ENCODE data around the gene ANKRD49. TPM values are rescaled to one million over a fixed set of nuclear protein-coding genes. Genes with fewer than 3 reads are reported as not detected.

ANKRD49 gene
- total and polyA plus RNA-seq, 5 donors: 5.4 to 8.6 (median 6.8) TPM

- intact Hi-C loops (cut with DNase I): no loop called here
Observed at GRCh38 chr11:94545264-94546161, 51.7 kb downstream of the ANKRD49 start.

GRCh38 chr11:94546162-94546470 is 52.3 kb downstream of the ANKRD49 start:
- Histone ChIP-seq H3K9me3 (ENCODE audit: control insufficient read depth, low read length) (no peaks in the 10 kb centered on the region), H3K27ac (ENCODE audit: low read length) (no peak overlapping the region), H3K27me3 (ENCODE audit: control insufficient read depth, insufficient read depth) (no peaks in the 10 kb centered on the region), H3K4me3 (ENCODE audit: low read length) (peak overlapping the region; percentile 70), H3K4me1 (ENCODE audit: control insufficient read depth, insufficient read depth, low read length) (peaks cover 2% of the 10 kb centered on the region)
- intact Hi-C loops (cut with DNase I): no loop called here
- 73% methylated on average over 2 of the region's 2 CpGs for WGBS
- no peak for DNase-seq
- no peak for ATAC-seq

More at GRCh38 chr11:94545264-94546161, 51.7 kb downstream of the ANKRD49 start:
- H3K27ac ChIP-seq (ENCODE audit: low read length): no peak overlapping the region
- WGBS: 57% methylated on average over 54 of the region's 54 CpGs
- H3K4me3 ChIP-seq (ENCODE audit: low read length): peak overlapping the region; percentile 70
- no peaks in the 10 kb centered on the region for H3K9me3 ChIP-seq (ENCODE audit: control insufficient read depth, low read length)
- no peaks in the 10 kb centered on the region for H3K27me3 ChIP-seq (ENCODE audit: control insufficient read depth, insufficient read depth)
- ATAC-seq: no peak
- H3K4me1 ChIP-seq (ENCODE audit: control insufficient read depth, insufficient read depth, low read length): peaks cover 2% of the 10 kb centered on the region
- DNase-seq: peak; percentile 18 to 73 (median 64)

- Histone ChIP-seq H3K4me3 (ENCODE audit: low read length) (no peak overlapping the region), H3K4me1 (ENCODE audit: control insufficient read depth, insufficient read depth, low read length) (peaks cover 2% of the 10 kb centered on the region), H3K27ac (ENCODE audit: low read length) (no peak overlapping the region), H3K9me3 (ENCODE audit: control insufficient read depth, low read length) (no peaks in the 10 kb centered on the region), H3K27me3 (ENCODE audit: control insufficient read depth, insufficient read depth) (no peaks in the 10 kb centered on the region)
- WGBS: 96% methylated on average over 1 of the region's 1 CpG
- intact Hi-C loops (cut with DNase I): no loop called here
- DNase-seq: no peak
- ATAC-seq: no peak
Observed at GRCh38 chr11:94546886-94547285, 53.1 kb downstream of the ANKRD49 start.

GRCh38 chr11:94549146-94549545 is 55.4 kb downstream of the ANKRD49 start:
- 62% methylated on average over 5 of the region's 5 CpGs for WGBS
- ATAC-seq: no peak

More at GRCh38 chr11:94549146-94549545, 55.4 kb downstream of the ANKRD49 start:
- peaks cover 2% of the 10 kb centered on the region for H3K4me1 ChIP-seq (ENCODE audit: control insufficient read depth, insufficient read depth, low read length)
- no peak overlapping the region for H3K4me3 ChIP-seq (ENCODE audit: low read length)
- no peaks in the 10 kb centered on the region for H3K9me3 ChIP-seq (ENCODE audit: control insufficient read depth, low read length)
- H3K27ac ChIP-seq (ENCODE audit: low read length): no peak overlapping the region
- intact Hi-C loops (cut with DNase I): no loop called here
- DNase-seq: no peak
- no peaks in the 10 kb centered on the region for H3K27me3 ChIP-seq (ENCODE audit: control insufficient read depth, insufficient read depth)

Small RNAs within 50 kb of the gene (microRNA-seq; reads per million reads assigned to microRNA genes)
- gene MIR548L: 3.4 to 3.7 reads per million in 2 donors

Other genes with a start within 250 kb of the ANKRD49 start
- not detected for gene IZUMO1R, start 189.4 kb upstream of the ANKRD49 start, total RNA-seq
- gene IZUMO1R, start 189.4 kb upstream of the ANKRD49 start, polyA plus RNA-seq: not detected
- gene GPR83, start 92.6 kb upstream of the ANKRD49 start, total RNA-seq: under 1 TPM; 0.19 to 0.89 (median 0.54) TPM
- 0.25 TPM for gene GPR83, start 92.6 kb upstream of the ANKRD49 start, polyA plus RNA-seq
- 10 to 100 TPM in 3 of 4 donors, 1 to 10 TPM in 1; 9.5 to 11.0 (median 10.9) TPM for gene MRE11, start 140 bp upstream of the ANKRD49 start, total RNA-seq
- 3.0 TPM for gene MRE11, start 140 bp upstream of the ANKRD49 start, polyA plus RNA-seq
- not detected for gene C11orf97, start 18.5 kb downstream of the ANKRD49 start, total RNA-seq
- not detected for gene C11orf97, start 18.5 kb downstream of the ANKRD49 start, polyA plus RNA-seq
- 1 to 10 TPM; 2.0 to 2.9 (median 2.5) TPM for gene FUT4, start 49.9 kb downstream of the ANKRD49 start, total RNA-seq
- gene FUT4, start 49.9 kb downstream of the ANKRD49 start, polyA plus RNA-seq: 1.2 TPM
- gene PIWIL4, start 73.4 kb downstream of the ANKRD49 start, total RNA-seq: 1 to 10 TPM; 1.1 to 3.5 (median 1.8) TPM
- gene PIWIL4, start 73.4 kb downstream of the ANKRD49 start, polyA plus RNA-seq: 1.6 TPM